Measurements from ENCODE around the gene ZNF23. TPM values are rescaled to one million over a fixed set of nuclear protein-coding genes. Genes with fewer than 3 reads are reported as not detected.

The ZNF23 gene
- total RNA-seq, 1 experiment from 2014 or later = 11.1 TPM

GRCh38 chr16:71426069-71426879, 35.8 kb downstream of the ZNF23 start:
- Histone ChIP-seq H3K27me3 (ENCODE audit: insufficient read depth, low read length) (no peaks in the 10 kb centered on the region), H3K9me2 (ENCODE audit: insufficient read depth) (no peaks in the 10 kb centered on the region), H3K9ac (ENCODE audit: low read length) (no peak overlapping the region), H2AFZ (ENCODE audit: low read depth, low read length, poor library complexity, severe bottlenecking) (peak overlapping the region; percentile 88), H3K4me2 (ENCODE audit: low read length) (peak overlapping the region; percentile 67), H3K4me3 (replicated peaks in 1 of 2; ENCODE audit: low read depth in 1 of 2, low read length in 2 of 2) (peak overlapping the region in 1 of 2 experiments; percentile 38; a peak in 1 of 4 replicates), H3K27ac (ENCODE audit: low read depth, low read length) (peak overlapping the region; percentile 46), H3K36me3 (ENCODE audit: control insufficient read depth in 1 of 2, insufficient read depth in 2 of 2, low read length in 2 of 2) (no peaks in the 10 kb centered on the region), H3K9me3 (ENCODE audit: control insufficient read depth in 1 of 2, insufficient read depth in 1 of 2, low read depth in 1 of 2, low read length in 2 of 2) (peaks cover 0 to 7% of the 10 kb centered on the region in 2 experiments; a peak in 1 of 4 replicates), H4K20me1 (ENCODE audit: insufficient read depth) (no peaks in the 10 kb centered on the region), H3K79me2 (ENCODE audit: insufficient read depth, low read length) (no peaks in the 10 kb centered on the region), H3K4me1 (ENCODE audit: control insufficient read depth in 1 of 2, insufficient read depth in 2 of 2, low read length in 2 of 2) (peaks cover 4 to 14% of the 10 kb centered on the region in 2 experiments; a peak in 3 of 4 replicates)
- no TSS peak for BruUV-seq (replicated peaks)
- intact Hi-C loops (cut with micrococcal nuclease) = no loop called here
- ATAC-seq = peak; percentile 91
- ChIA-PET CTCF (interaction anchor here (1.1 to 2.4 kb wide), 3 partner anchors 14 to 185 kb away, joined by 4 to 8 read pairs (median 7); no protein-coding TSS in a partner anchor), RAD21 (ENCODE audit: low non-redundant PET in 1 of 2, low total read pairs in 2 of 2, uncharacterized antibody in 2 of 2, unreplicated experiment in 2 of 2) (interaction anchor here (1.1 to 1.7 kb wide), 2 partner anchors 14 kb away, joined by 3 to 5 read pairs; no protein-coding TSS in a partner anchor), POLR2A (interaction anchor here (1.0 to 1.8 kb wide), 2 partner anchors 36 to 185 kb away, joined by 3 read pairs; partner anchors contain the start of gene ZNF23)
- peak; percentile 95 for DNase-seq (ENCODE audit: low read depth, low spot score)
- TF ChIP-seq TCF7L2 (IDR thresholded peaks at IDR 0.05; ENCODE audit: borderline replicate concordance, extremely low read depth, insufficient read depth, insufficient read length) = no peak
- peak; percentile 66 for TF ChIP-seq SIN3A (IDR thresholded peaks at IDR 0.05; ENCODE audit: low read depth)
- TF ChIP-seq EGR1 (IDR thresholded peaks at IDR 0.05; ENCODE audit: low read depth) = no peak
- peak; percentile 50; the same call in 1 of the 2 replicates for TF ChIP-seq SP1 (IDR thresholded peaks at IDR 0.05; ENCODE audit: low read depth)
- TF ChIP-seq EZH2phosphoT487 (IDR thresholded peaks at IDR 0.05; ENCODE audit: borderline replicate concordance) = no peak
- TF ChIP-seq POLR2AphosphoS5 (IDR thresholded peaks at IDR 0.05; ENCODE audit: low read depth, low read length) = no peak
- TF ChIP-seq FOSL1 (IDR thresholded peaks at IDR 0.05; ENCODE audit: low read depth) = no peak
- no peak for TF ChIP-seq POLR2A (IDR thresholded peaks at IDR 0.05; ENCODE audit: borderline replicate concordance, extremely low read depth, insufficient read depth, insufficient read length)
- TF ChIP-seq ELF1 (IDR thresholded peaks at IDR 0.05; ENCODE audit: borderline replicate concordance, low read depth) = no peak; the same call in 1 of the 2 replicates
- peak; percentile 12 for TF ChIP-seq YY1 (IDR thresholded peaks at IDR 0.05; ENCODE audit: extremely low read depth, insufficient replicate concordance, low read depth, low read length)
- TF ChIP-seq CBX3 (IDR thresholded peaks at IDR 0.05; ENCODE audit: low read depth) = peak; percentile 91
- no peak for TF ChIP-seq RAD21 (IDR thresholded peaks at IDR 0.05; ENCODE audit: low read depth)
- TF ChIP-seq SRF (IDR thresholded peaks at IDR 0.05; ENCODE audit: low read depth) = no peak; the same call in none of the 2 replicates
- no peak for TF ChIP-seq REST (IDR thresholded peaks at IDR 0.05; ENCODE audit: low read depth)
- TF ChIP-seq EZH2 (IDR thresholded peaks at IDR 0.05) = no peak
- TF ChIP-seq ZFX (IDR thresholded peaks at IDR 0.05) = no peak
- no peak for TF ChIP-seq CTCF (IDR thresholded peaks at IDR 0.05 in 2 of 3, conservative IDR thresholded peaks at IDR 0.05 in 1 of 3; ENCODE audit: borderline replicate concordance in 1 of 3, insufficient read depth in 1 of 3, low read depth in 2 of 3, low read length in 2 of 3)
- TF ChIP-seq CEBPB (IDR thresholded peaks at IDR 0.05; ENCODE audit: low read depth) = peak; percentile 55
- TF ChIP-seq MAX (IDR thresholded peaks at IDR 0.05) = peak; percentile 84

Data from HCT116 (cell line).